Endothelial cell of hepatic sinusoid (primary cell): ENCODE results near the gene PXT1.

Source experiments
- in situ Hi-C: cut with HindIII; loops from 2 replicates; pipeline ENCODE4 v1.10.0; 2017; ENCODE audit warnings: low sequenced_read_pairs

The PXT1 gene

DNA sequence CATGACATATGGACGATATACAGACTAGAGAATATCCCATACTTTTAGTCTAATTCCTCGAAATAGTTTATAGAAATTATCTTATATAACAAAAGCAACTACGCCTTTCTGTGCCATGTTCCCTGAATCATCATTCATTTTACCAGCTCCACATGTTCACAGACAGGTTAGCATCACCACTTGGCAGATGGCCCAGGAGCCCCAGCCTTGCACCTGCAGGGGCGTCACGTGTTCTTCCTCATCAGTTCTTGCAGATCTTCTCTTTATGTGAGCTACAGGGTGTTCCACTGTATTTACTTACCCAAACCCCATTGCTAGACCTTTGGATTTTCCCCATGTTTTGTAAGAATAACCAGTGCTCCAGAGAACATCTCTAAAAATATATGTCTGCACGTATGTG, 93.4 kb downstream of the PXT1 start:
- in situ Hi-C loops = no loop called here

DNA sequence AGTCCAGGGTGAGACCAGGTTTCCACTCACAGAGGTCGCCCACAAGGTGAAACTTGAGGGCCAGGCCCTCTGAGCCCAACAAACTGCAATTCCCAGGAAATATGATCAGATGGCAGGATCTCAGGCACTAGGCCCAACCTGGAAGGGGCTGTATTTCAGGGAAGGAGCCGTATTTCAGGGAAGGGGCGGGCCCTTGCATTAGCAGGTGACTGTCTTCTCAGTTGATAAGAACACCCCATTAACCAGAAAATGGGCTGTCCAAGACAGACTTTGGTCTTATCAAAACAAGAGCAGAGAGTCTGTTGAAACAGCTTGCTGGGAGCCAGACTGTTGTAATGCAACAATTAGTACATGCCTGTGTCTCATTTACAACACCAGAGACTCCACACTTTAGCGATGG, 95.0 kb downstream of the PXT1 start:
- in situ Hi-C loops = no loop called here

DNA sequence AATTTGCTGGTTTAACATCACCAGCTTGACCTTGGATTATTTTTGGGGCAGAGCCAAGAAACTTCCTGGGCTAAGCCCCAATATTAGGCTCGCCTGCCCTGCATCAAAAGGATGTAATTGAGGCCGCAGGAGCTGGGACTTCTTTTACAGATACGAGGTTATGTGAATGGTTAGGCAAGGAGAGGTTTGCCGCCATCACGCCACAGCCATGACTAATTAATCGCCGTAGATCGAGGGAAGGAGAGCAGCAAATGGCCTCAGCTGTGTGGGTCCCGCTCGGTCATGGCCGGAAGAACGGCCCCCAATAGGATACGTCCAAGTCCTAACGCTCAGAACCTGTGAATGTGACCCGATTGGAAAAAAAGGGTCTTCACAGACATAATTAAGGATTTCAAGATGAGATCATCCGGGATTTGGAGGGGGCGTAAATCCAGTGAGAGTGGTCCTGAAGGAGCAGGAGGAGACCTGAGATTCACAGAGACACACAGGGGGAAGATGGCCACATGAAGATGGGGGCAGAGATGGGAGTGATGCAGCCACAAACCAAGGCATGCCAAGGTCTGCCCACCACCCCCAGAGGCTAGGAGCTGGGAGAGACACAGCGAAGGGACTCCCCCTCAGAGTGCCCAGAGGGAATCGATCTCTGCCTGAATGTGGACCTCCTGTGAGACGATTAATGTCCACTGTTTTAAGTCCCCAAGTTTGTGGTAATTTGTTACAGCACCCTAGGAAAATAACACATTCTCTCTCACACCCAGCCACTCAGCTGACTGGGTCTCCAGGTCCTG, 96.0 kb downstream of the PXT1 start:
- in situ Hi-C loops = no loop called here

GRCh38 chr6:36345681-36346466, 96.8 kb downstream of the PXT1 start:
- in situ Hi-C loops = no loop called here

GRCh38 chr6:36343109-36343680, 99.5 kb downstream of the PXT1 start:
- in situ Hi-C loops = no loop called here

- in situ Hi-C loops = no loop called here
Observed at GRCh38 chr6:36340618-36341454, 101.8 kb downstream of the PXT1 start.
